Fibroblast of peridontal ligament (primary cell): ENCODE measurements around the gene C3orf22.

Source experiments
- DNase-seq: peaks from one replicate; pipeline ENCODE4 v3.0.0-alpha.2; 2010; ENCODE audit errors: extremely low read depth

Gene C3orf22

GRCh38 chr3:126527455-126528211, 31.1 kb downstream of the C3orf22 start:
- no peak for DNase-seq

GRCh38 chr3:126527006-126527405, 31.7 kb downstream of the C3orf22 start:
- no peak for DNase-seq

- no peak for DNase-seq
Measured at GRCh38 chr3:126526668-126527005, 32.1 kb downstream of the C3orf22 start.

- DNase-seq: no peak
Measured at GRCh38 chr3:126525853-126526667, 32.7 kb downstream of the C3orf22 start.

- no peak for DNase-seq
Measured at GRCh38 chr3:126525091-126525852, 33.5 kb downstream of the C3orf22 start.

- no peak for DNase-seq
Measured at GRCh38 chr3:126524429-126524988, 34.2 kb downstream of the C3orf22 start.

- no peak for DNase-seq
Measured at GRCh38 chr3:126523745-126524428, 34.8 kb downstream of the C3orf22 start, which contains the start of gene CHST13. Gene CHST13, plus strand, starts transcription at chr3:126524155. Its CDS starts 178 bp downstream, at chr3:126524333.

GRCh38 chr3:126522363-126522788, 36.4 kb downstream of the C3orf22 start:
- DNase-seq: peak; percentile 57

GRCh38 chr3:126521122-126521891, 37.4 kb downstream of the C3orf22 start:
- DNase-seq: no peak

- DNase-seq: no peak
Measured at GRCh38 chr3:126519506-126520455, 39.0 kb downstream of the C3orf22 start.

- DNase-seq: no peak
Measured at GRCh38 chr3:126518779-126519177, 40.0 kb downstream of the C3orf22 start.

GRCh38 chr3:126517986-126518778, 40.5 kb downstream of the C3orf22 start:
- DNase-seq: no peak

- DNase-seq: no peak
Measured at GRCh38 chr3:126517291-126517951, 41.3 kb downstream of the C3orf22 start, which contains the start of gene UROC1. Gene UROC1, minus strand, starts transcription at chr3:126517773. Its CDS starts 54 bp downstream, at chr3:126517719.

GRCh38 chr3:126516936-126517290, 41.8 kb downstream of the C3orf22 start:
- DNase-seq: no peak

- no peak for DNase-seq
Measured at GRCh38 chr3:126516152-126516935, 42.4 kb downstream of the C3orf22 start.

- no peak for DNase-seq
Measured at GRCh38 chr3:126515066-126515706, 43.5 kb downstream of the C3orf22 start.

GRCh38 chr3:126514161-126514560, 44.6 kb downstream of the C3orf22 start:
- no peak for DNase-seq
